CD4-positive, alpha-beta T cell (primary cell): ENCODE results near the gene PPT1. TPM values are rescaled to one million over a fixed set of nuclear protein-coding genes. Genes with fewer than 3 reads are reported as not detected.

Source experiments
- ATAC-seq: fragments of 200-7000 bp; cut with Tn5 transposase; one replicate; pipeline ENCODE4 v1.10.0; 2022; ENCODE audit warnings: mild to moderate bottlenecking; ENCODE audit not compliant: poor library complexity
- CTCF ChIA-PET: fragments of 350-600 bp; sonication (Branson Sonifier 250); formaldehyde crosslinking; loops from one replicate; lab custom pipeline; 2021; ENCODE audit warnings: antibody characterized with exemption, inconsistent platforms; lab: Charles Lee
- POLR2A ChIA-PET: fragments of 350-600 bp; sonication (Branson Sonifier 250); formaldehyde crosslinking; loops from one replicate; lab custom pipeline; 2021; ENCODE audit warnings: antibody characterized with exemption, inconsistent platforms; lab: Charles Lee
- DNase-seq, 14 experiments: peaks; one replicate each; pipeline ENCODE4 v3.0.0-alpha.2; 2013 to 2020; ENCODE audit warnings: mixed read lengths in 2 of 14
- H3K27ac ChIP-seq, 2 donors: one replicate each; pipeline versions ENCODE4 v1.5.1 to v1.7.0; 2013; ENCODE audit warnings: low read length in 2 of 2, low read depth in 1 of 2, mild to moderate bottlenecking in 1 of 2
- H3K27me3 ChIP-seq, 2 experiments: 1 replicate in 1 of 2; 2 replicates in 1 of 2; pipeline versions ENCODE4 v1.6.1 to v1.7.0; 2013; ENCODE audit warnings: low read length in 2 of 2, control low read depth in 1 of 2, mild to moderate bottlenecking in 1 of 2, moderate library complexity in 1 of 2; ENCODE audit not compliant: insufficient read depth in 2 of 2, control insufficient read depth in 1 of 2
- H3K36me3 ChIP-seq: one replicate; pipeline ENCODE4 v1.6.1; 2013; ENCODE audit warnings: low read length, control low read depth; ENCODE audit not compliant: insufficient read depth
- H3K4me1 ChIP-seq: one replicate; pipeline ENCODE4 v1.6.1; 2013; ENCODE audit warnings: low read length, control low read depth; ENCODE audit not compliant: insufficient read depth
- H3K4me3 ChIP-seq: one replicate; pipeline ENCODE4 v1.5.1; 2013; ENCODE audit warnings: mild to moderate bottlenecking, low read length, moderate library complexity
- H3K9me3 ChIP-seq, 2 experiments: 1 replicate in 1 of 2; 2 replicates in 1 of 2; pipeline versions ENCODE4 v1.6.1 to v1.7.0; 2013; ENCODE audit warnings: low read length in 2 of 2, mild to moderate bottlenecking in 2 of 2, control low read depth in 1 of 2, moderate library complexity in 1 of 2; ENCODE audit not compliant: control insufficient read depth in 1 of 2, insufficient read depth in 1 of 2
- H3K27ac Mint-ChIP-seq: one replicate; pipeline ENCODE4 v1.8.0; 2020; ENCODE audit warnings: mixed read lengths
- H3K27me3 Mint-ChIP-seq: one replicate; pipeline ENCODE4 v1.8.0; 2021; ENCODE audit warnings: mixed read lengths
- H3K36me3 Mint-ChIP-seq: one replicate; pipeline ENCODE4 v1.8.0; 2021; ENCODE audit warnings: low read depth, mixed read lengths
- H3K4me1 Mint-ChIP-seq: one replicate; pipeline ENCODE4 v1.8.0; 2021; ENCODE audit warnings: low read depth, mixed read lengths
- H3K4me3 Mint-ChIP-seq: one replicate; pipeline ENCODE4 v1.8.0; 2020; ENCODE audit warnings: mild to moderate bottlenecking, mixed read lengths
- H3K9me3 Mint-ChIP-seq: one replicate; pipeline ENCODE4 v1.8.0; 2020; ENCODE audit warnings: mixed read lengths
- CTCF ChIP-seq: fragments of 200-600 bp; IDR thresholded peaks from one replicate; pipeline ENCODE4 v1.8.0; 2022; ENCODE audit warnings: antibody characterized with exemption, mild to moderate bottlenecking
- intact Hi-C, 2 experiments: fragments of 100-400 bp; cut with DNase I in 1 of 2; cut with micrococcal nuclease in 1 of 2; formaldehyde crosslinking; loops; one replicate each; pipeline versions ENCODE4 v1.15.1 to v1.9.0; 2023 to 2025; cut with DNase I, micrococcal nuclease
- total RNA-seq, 174 experiments: library from RNA in 2 of 174; stranded (reverse) in 2 of 174; gene quantifications; one replicate each; pipeline ENCODE4 v1.2.3 and lab custom pipeline; 2021 to 2026

PPT1 gene
- total RNA-seq, 2 experiments from 2014 or later, result 31.9 to 34.5 TPM

GRCh38 chr1:40024671-40025070 is 72.4 kb downstream of the PPT1 start:
- Histone ChIP-seq H3K27me3 (no peaks in the 10 kb centered on the region), H3K36me3 (no peaks in the 10 kb centered on the region), H3K4me1 (peaks cover 6% of the 10 kb centered on the region), H3K27ac (no peak overlapping the region), H3K4me3 (no peak overlapping the region), H3K9me3 (peaks cover 0 to 7% of the 10 kb centered on the region in 2 experiments)
- Mint-ChIP-seq H3K4me1 (peaks cover 4% of the 10 kb centered on the region), H3K27ac (no peak overlapping the region), H3K9me3 (peaks cover 2% of the 10 kb centered on the region), H3K27me3 (no peaks in the 10 kb centered on the region), H3K4me3 (no peak overlapping the region), H3K36me3 (no peaks in the 10 kb centered on the region)
- intact Hi-C loops, result no loop called here
- ChIA-PET CTCF (interaction anchor here (1.8 kb wide), 1 partner anchor 10 kb away, joined by 5 read pairs; no protein-coding TSS in a partner anchor), POLR2A (no interaction called here)
- ATAC-seq, result no peak
- TF ChIP-seq CTCF, result no peak
- DNase-seq, result no peak

- H3K4me3 ChIP-seq, result no peak overlapping the region
- no peaks in the 10 kb centered on the region for H3K4me1 Mint-ChIP-seq
- no peaks in the 10 kb centered on the region for H3K4me1 ChIP-seq
- H3K4me3 Mint-ChIP-seq, result no peak overlapping the region
- intact Hi-C loops, result no loop called here
- no peaks in the 10 kb centered on the region for H3K36me3 Mint-ChIP-seq
- ChIA-PET CTCF (no interaction called here), POLR2A (no interaction called here)
- peaks cover 2% of the 10 kb centered on the region for H3K9me3 Mint-ChIP-seq
- peaks cover 0 to 7% of the 10 kb centered on the region in 2 experiments for H3K9me3 ChIP-seq
- H3K36me3 ChIP-seq, result no peaks in the 10 kb centered on the region
- DNase-seq (no peak), ATAC-seq (no peak)
- TF ChIP-seq CTCF, result no peak
- H3K27me3 Mint-ChIP-seq, result no peaks in the 10 kb centered on the region
- H3K27ac Mint-ChIP-seq, result no peak overlapping the region
- H3K27ac ChIP-seq, result no peak overlapping the region
- no peaks in the 10 kb centered on the region for H3K27me3 ChIP-seq
These were observed 73.6 kb downstream of the PPT1 start for GRCh38 chr1:40023379-40023944.

Other genes starting within 250 kb of the PPT1 start
- 1 to 10 TPM; 4.0 to 4.4 TPM for gene TRIT1, start 213.7 kb downstream of the PPT1 start, total RNA-seq
- under 1 TPM; 0.08 to 0.50 TPM for gene MYCL, start 195.3 kb downstream of the PPT1 start, total RNA-seq
- 1 to 10 TPM; 2.5 to 2.7 TPM for gene MFSD2A, start 142.1 kb downstream of the PPT1 start, total RNA-seq
- 100 to 1,000 TPM; 121 to 126 TPM for gene CAP1, start 56.5 kb downstream of the PPT1 start, total RNA-seq
- 10 to 100 TPM; 42.7 to 44.8 TPM for gene RLF, start 64.1 kb upstream of the PPT1 start, total RNA-seq
- not detected for gene TMCO2, start 150.7 kb upstream of the PPT1 start, total RNA-seq
- gene ZMPSTE24, start 161.0 kb upstream of the PPT1 start, total RNA-seq, result 1 to 10 TPM; 8.7 to 8.8 TPM
- gene COL9A2, start 220.0 kb upstream of the PPT1 start, total RNA-seq, result 1 to 10 TPM; 2.4 to 3.0 TPM